Measurements from ENCODE around the gene PPY.
A peak's percentile ranks its signal among the peaks of the same experiment; 100 is the strongest.
"Not testable (repeated sequence)": the region's sequence is repeated elsewhere in the genome, so short reads cannot be mapped to it uniquely, and the experiment has no call there.

PPY gene

GRCh38 chr17:43942051-43942685 lies at the start of gene PPY:
PPY (minus strand) TSS chr17:43942476; CDS start chr17:43941654, 822 bp downstream.
- DNase-seq, result no peak

- no peak for DNase-seq
Measured at GRCh38 chr17:43988301-43988700, 46.0 kb upstream of the PPY start.

- no peak for DNase-seq
Measured at GRCh38 chr17:43987131-43988021, 45.1 kb upstream of the PPY start.

- DNase-seq, result no peak
Measured at GRCh38 chr17:43986225-43986981, 44.1 kb upstream of the PPY start.

- no peak for DNase-seq
Measured at GRCh38 chr17:43984521-43984920, 42.2 kb upstream of the PPY start.

GRCh38 chr17:43983515-43984411 lies 41.5 kb upstream of the PPY start:
- DNase-seq, result no peak

GRCh38 chr17:43983196-43983514 lies 40.9 kb upstream of the PPY start:
- no peak for DNase-seq

GRCh38 chr17:43982171-43982570 lies 39.9 kb upstream of the PPY start:
- no peak for DNase-seq

- no peak for DNase-seq
Measured at GRCh38 chr17:43979671-43980070, 37.4 kb upstream of the PPY start.

- peak; percentile 32 for DNase-seq
Measured at GRCh38 chr17:43979011-43979410, 36.7 kb upstream of the PPY start.

- no peak for DNase-seq
Measured at GRCh38 chr17:43978078-43978477, 35.8 kb upstream of the PPY start.

GRCh38 chr17:43976963-43977837 lies 34.9 kb upstream of the PPY start:
- DNase-seq, result no peak

GRCh38 chr17:43975898-43976297 lies 33.6 kb upstream of the PPY start:
- no peak for DNase-seq

- DNase-seq, result no peak
Measured at GRCh38 chr17:43974382-43975266, 32.3 kb upstream of the PPY start.

- DNase-seq, result not testable (repeated sequence)
Measured at GRCh38 chr17:43972444-43973212, 30.4 kb upstream of the PPY start.

GRCh38 chr17:43971436-43971835 lies 29.2 kb upstream of the PPY start:
- not testable (repeated sequence) for DNase-seq

GRCh38 chr17:43970366-43970765 lies 28.1 kb upstream of the PPY start:
- DNase-seq, result no peak

GRCh38 chr17:43967251-43967875 lies 25.1 kb upstream of the PPY start:
- DNase-seq, result no peak

GRCh38 chr17:43966276-43966675 lies 24.0 kb upstream of the PPY start:
- DNase-seq, result no peak

Data from fibroblast of upper back skin (primary cell).